SK-N-MC (cell line): ENCODE data around the gene ZFP91.

Experiments used
- DNase-seq: peaks from one replicate; pipeline ENCODE4 v3.0.0-alpha.2; 2011; ENCODE audit warnings: low read depth, low spot score
- H3K27ac ChIP-seq: fragments of 200-600 bp; sonication (generic); 2 replicates; pipeline ENCODE4 v1.5.1; 2016; ENCODE audit warnings: mixed run types
- H3K36me3 ChIP-seq: fragments of 200-600 bp; sonication (generic); 2 replicates; pipeline ENCODE4 v1.6.1; 2017; ENCODE audit warnings: antibody characterized with exemption, low read length, mixed read lengths; ENCODE audit not compliant: insufficient read depth
- H3K4me3 ChIP-seq: fragments of 200-600 bp; sonication (generic); 2 replicates; pipeline ENCODE4 v1.5.1; 2016
- H3K9ac ChIP-seq: fragments of 200-600 bp; sonication (generic); 2 replicates; pipeline ENCODE4 v1.8.0; 2017; ENCODE audit warnings: mixed run types, mixed read lengths; ENCODE audit not compliant: insufficient read length
- H3K9me3 ChIP-seq: fragments of 200-600 bp; sonication (generic); 2 replicates; pipeline ENCODE4 v1.6.1; 2017; ENCODE audit warnings: low read depth, mild to moderate bottlenecking, antibody characterized with exemption, low read length, moderate library complexity, mixed read lengths
- EZH2 ChIP-seq: fragments of 200-600 bp; sonication (generic); IDR thresholded peaks from one replicate; pipeline ENCODE4 v1.6.1; 2017; ENCODE audit warnings: antibody characterized with exemption
- FOXP2 ChIP-seq: optimal IDR thresholded peaks from 2 replicates; pipeline ENCODE3; 2011; ENCODE audit warnings: mild to moderate bottlenecking, moderate library complexity; ENCODE audit not compliant: insufficient read depth; ENCODE audit errors: extremely low read length, control extremely low read depth
- POLR2AphosphoS5 ChIP-seq: IDR thresholded peaks from 2 replicates; pipeline ENCODE4 v1.6.1; 2012; ENCODE audit warnings: mild to moderate bottlenecking, low read depth, low read length, borderline replicate concordance

ZFP91 gene

DNA sequence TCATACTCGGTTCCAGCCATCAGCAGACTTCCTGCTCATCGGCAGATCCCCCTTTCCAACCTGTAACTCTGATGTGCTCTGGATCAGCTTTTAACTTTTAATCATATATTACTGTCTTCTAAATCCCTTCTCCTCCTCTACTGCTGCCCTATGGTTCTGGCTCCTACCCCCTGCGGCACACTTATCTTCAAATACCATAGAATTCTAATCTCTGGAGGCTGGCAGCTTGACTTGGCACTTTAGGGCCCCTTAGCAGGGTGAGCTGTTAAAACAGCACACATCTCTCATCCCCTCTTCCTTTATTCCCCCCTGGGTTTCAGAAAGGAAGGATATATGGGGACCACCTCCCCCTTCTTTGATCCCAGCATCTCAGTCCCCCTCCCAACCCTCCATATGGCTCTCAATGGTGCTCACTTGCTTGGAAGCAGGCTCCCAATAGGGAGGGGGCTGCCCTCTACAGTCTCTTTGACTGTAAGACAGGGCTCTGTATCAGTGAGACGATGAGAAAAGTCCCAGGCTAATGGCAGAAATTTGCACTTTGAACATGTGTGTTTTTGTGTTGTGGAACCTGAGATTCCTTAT is 39.2 kb downstream of the ZFP91 start:
- Histone ChIP-seq H3K36me3 (peaks cover 98% of the 10 kb centered on the region), H3K27ac (no peak overlapping the region)

DNA sequence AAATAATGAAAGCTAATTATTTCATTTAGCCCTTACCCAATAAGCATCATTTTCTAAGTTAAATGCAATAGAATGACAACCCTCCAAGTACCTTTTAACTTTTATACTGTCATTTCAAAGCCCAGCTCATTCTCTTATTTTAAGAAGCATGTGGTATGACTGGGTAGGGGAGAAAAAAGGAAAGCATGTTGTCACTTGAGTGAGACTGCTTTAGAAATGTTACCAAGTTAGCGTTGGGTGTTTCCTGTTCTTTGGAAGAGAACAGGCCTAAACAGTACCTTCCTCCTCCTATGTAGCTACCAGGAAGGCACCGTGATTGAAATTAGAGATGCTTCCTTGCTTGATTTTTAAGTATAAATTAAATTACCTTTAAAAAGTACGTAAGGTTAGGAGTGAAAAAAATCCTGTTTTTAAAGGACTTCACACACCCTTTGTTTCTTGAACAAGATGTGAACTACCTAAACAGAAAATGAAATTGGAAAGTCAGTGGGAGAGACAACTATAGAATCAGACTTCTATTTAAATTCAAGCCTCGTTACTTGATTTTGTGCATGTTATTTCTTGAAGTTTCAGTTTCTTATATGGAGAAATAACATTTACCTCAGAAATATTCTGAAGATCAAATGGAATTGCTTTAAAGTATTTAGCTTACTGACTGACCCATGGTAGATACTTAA is 42.9 kb downstream of the ZFP91 start:
- no peak for DNase-seq
- H3K9me3 ChIP-seq, result no peaks in the 10 kb centered on the region
- H3K36me3 ChIP-seq, result peaks cover 86% of the 10 kb centered on the region
- H3K4me3 ChIP-seq, result no peak overlapping the region
- H3K27ac ChIP-seq, result no peak overlapping the region
- no peak for TF ChIP-seq POLR2AphosphoS5
- H3K9ac ChIP-seq, result no peak overlapping the region

More for the DNA sequence above, 39.2 kb downstream of the ZFP91 start:
- no peak overlapping the region for H3K4me3 ChIP-seq
- TF ChIP-seq POLR2AphosphoS5 (no peak), EZH2 (no peak), FOXP2 (no peak)
- H3K9me3 ChIP-seq, result no peaks in the 10 kb centered on the region
- H3K9ac ChIP-seq, result no peak overlapping the region
- DNase-seq, result no peak

DNA sequence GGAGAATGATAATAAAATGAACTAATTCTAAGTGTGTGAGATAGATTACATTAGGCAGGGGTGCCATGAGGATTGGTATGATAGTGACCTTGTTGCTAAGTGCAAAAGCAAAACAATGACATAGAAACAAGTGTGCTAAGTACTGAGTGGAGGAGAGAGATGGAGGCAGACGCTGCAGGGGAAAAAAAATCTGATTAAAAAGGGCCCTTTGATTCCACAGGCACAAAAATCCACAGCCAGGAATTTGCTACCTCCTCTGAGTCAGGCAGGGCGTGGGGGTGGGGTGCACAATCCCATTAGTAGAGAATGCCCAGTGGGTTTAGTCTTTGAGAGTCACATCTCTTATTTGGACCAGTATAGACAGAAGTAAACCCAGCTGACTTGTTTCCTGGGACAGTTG is 43.5 kb downstream of the ZFP91 start, which contains the start of gene CNTF:
Gene CNTF, plus strand, starts transcription at position 322 of the 400 bp plus-strand sequence. CDS start 88 bp downstream, outside the sequence.
- DNase-seq, result no peak
- no peak within 1 kb of the TSS for H3K4me3 ChIP-seq
- TF ChIP-seq POLR2AphosphoS5 (no peak), EZH2 (no peak), FOXP2 (no peak)
- no peak within 1 kb of the TSS for H3K27ac ChIP-seq
- no peak within 1 kb of the TSS for H3K9ac ChIP-seq
- peaks cover 80% of the 10 kb centered on the region for H3K36me3 ChIP-seq
- H3K9me3 ChIP-seq, result no peaks in the 10 kb centered on the region

DNA sequence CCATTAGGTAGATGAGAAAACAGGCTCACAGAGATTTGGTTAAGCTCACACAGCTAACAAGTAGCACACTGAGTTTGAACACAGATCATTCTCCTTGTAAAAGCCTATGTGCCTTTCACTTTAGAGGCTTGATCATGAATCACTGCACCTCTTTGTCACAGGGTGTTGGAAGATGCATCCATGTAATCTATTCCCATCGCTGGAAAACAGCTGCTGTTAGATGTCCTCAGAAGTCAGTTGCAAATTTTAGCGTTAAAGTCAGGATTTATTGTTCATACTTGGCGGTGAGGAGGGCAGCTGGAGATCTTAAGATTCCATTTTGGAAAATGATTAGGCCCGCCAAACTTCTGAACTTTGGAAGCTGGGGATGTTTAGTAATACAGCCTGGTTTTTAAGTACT is 46.2 kb downstream of the ZFP91 start:
- peaks cover 53% of the 10 kb centered on the region for H3K36me3 ChIP-seq
- no peak overlapping the region for H3K4me3 ChIP-seq
- H3K27ac ChIP-seq, result no peak overlapping the region
- no peak overlapping the region for H3K9ac ChIP-seq
- DNase-seq, result no peak
- no peaks in the 10 kb centered on the region for H3K9me3 ChIP-seq
- TF ChIP-seq FOXP2 (no peak), POLR2AphosphoS5 (no peak), EZH2 (no peak)

DNA sequence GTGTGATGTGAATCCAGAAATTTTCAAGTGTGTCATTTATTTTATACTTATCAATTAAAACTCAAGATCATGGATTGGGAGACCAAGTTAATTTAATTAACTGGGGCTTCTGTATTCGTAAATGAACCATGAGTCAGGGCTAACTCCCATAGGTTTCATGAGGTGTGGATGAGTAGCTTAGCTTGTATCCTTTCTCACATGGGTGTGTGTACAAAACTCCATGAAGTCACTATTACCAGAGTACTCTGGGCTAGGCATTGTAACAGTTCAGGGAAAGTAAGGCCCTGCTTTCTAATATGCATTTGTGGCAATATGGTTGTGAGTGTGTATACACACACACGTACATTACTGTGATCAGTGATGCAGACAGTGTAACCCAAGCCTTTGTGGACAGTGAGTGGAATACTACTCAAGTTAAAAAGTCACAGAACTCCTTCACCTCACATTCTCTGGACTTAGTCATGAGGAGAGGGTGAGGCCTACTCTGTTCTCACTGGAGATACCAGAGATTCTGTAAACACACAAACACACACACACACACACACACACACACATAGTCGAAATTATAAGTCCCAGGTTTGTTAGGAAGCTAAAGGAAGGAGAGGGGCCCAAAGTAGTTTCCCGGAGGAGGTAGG is 47.1 kb downstream of the ZFP91 start:
- H3K36me3 ChIP-seq, result peaks cover 44% of the 10 kb centered on the region
- H3K4me3 ChIP-seq, result no peak overlapping the region
- no peak overlapping the region for H3K9ac ChIP-seq
- TF ChIP-seq POLR2AphosphoS5 (no peak), EZH2 (no peak), FOXP2 (no peak)
- H3K9me3 ChIP-seq, result no peaks in the 10 kb centered on the region
- DNase-seq, result no peak
- H3K27ac ChIP-seq, result peak overlapping the region; percentile 65

DNA sequence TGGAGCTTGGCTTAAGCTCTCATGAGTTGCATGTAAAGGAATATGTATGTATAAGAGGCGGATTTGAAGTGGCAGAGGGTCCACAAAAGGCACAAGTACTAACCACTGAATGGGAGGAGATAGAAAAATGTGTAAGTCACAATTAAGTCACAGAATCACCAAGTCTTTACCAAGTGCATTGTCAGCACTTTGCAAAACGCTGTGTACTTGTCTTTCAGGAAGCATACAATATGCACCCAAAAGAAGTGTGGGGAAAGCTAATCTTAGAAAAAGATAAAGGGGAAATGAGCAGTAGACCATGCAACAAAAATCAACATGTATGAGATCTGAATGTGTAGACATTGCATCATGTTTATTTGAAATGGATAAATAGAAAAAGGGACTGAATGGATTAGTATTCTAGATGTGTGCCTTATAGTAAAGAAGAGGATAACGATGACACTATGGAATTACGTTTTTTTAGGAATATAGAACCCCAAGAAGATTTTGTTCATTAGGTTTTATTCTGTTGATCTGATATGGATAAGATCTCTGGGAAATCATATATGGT is 48.1 kb downstream of the ZFP91 start:
- peaks cover 35% of the 10 kb centered on the region for H3K36me3 ChIP-seq
- no peak for DNase-seq
- no peak overlapping the region for H3K9ac ChIP-seq
- H3K9me3 ChIP-seq, result no peaks in the 10 kb centered on the region
- TF ChIP-seq EZH2 (no peak), FOXP2 (no peak), POLR2AphosphoS5 (no peak)
- H3K4me3 ChIP-seq, result no peak overlapping the region; the same call in 1 of the 2 replicates
- peak overlapping the region; percentile 65 for H3K27ac ChIP-seq

DNA sequence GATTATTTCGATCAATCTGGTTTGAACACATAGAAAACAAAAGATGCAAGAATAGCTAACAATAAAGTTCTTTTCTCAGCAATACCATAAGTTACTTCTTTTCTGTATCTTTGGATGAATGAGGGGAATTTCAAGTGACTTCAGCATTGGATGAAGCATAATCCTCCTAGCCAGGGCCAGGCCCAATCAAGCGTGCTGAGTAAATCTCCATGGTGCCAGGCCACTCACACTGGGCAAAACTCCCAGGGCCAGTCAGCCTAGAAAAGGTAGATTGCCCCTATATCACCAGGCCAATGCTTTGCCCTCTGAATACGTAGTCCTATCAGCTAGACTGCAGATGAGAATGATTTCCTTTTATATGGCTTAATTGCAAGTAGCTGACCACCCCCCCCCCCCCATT is 49.6 kb downstream of the ZFP91 start:
- DNase-seq, result no peak
- Histone ChIP-seq H3K9me3 (no peaks in the 10 kb centered on the region), H3K4me3 (no peak overlapping the region), H3K36me3 (peaks cover 22% of the 10 kb centered on the region), H3K9ac (no peak overlapping the region), H3K27ac (no peak overlapping the region)
- TF ChIP-seq FOXP2 (no peak), POLR2AphosphoS5 (no peak), EZH2 (no peak)

DNA sequence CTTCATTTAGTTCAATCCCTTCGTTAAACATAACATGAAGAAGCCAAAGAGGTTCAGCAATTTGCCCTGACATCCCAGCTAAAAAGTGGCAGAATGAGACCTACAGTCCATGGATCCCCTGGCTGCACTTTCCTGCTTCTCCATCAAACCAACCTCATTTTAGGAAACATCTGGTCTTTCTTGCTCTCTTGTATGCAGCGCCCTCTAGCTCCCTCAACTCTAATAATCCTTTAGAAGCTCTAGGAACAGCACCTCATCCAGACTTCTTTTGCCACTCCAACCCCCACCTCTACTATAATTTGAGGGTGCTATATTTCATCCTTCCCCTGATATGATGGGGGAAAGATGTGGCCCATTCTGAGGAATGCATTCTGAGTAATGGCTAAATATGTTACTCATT is 51.0 kb downstream of the ZFP91 start:
- DNase-seq, result no peak

More for the DNA sequence above, 51.0 kb downstream of the ZFP91 start:
- Histone ChIP-seq H3K27ac (no peak overlapping the region), H3K36me3 (peaks cover 8% of the 10 kb centered on the region), H3K9me3 (no peaks in the 10 kb centered on the region), H3K9ac (no peak overlapping the region), H3K4me3 (no peak overlapping the region)
- TF ChIP-seq EZH2 (no peak), POLR2AphosphoS5 (peak; percentile 25; the same call in 1 of the 2 replicates)
